Fibroblast of villous mesenchyme (primary cell): ENCODE measurements around the gene NAA16. TPM values are rescaled to one million over a fixed set of nuclear protein-coding genes. Genes with fewer than 3 reads are reported as not detected.

Experiments used
- DNase-seq: peaks from one replicate; pipeline ENCODE4 v3.0.0-alpha.2; 2010; ENCODE audit warnings: low read depth
- H3K4me3 ChIP-seq: 2 replicates; pipeline ENCODE4 v1.5.1; 2011; ENCODE audit warnings: low read depth, mild to moderate bottlenecking, low read length
- total RNA-seq: library from RNA; depleted of rRNA; stranded (reverse); fragments of >200 nt; gene quantifications from 2 replicates; pipeline ENCODE4 v1.2.3, GENCODE V29; 2012
- TF ChIP-seq, protein P1 (sequence below): IDR thresholded peaks from 2 replicates; pipeline ENCODE4 v1.5.1; 2012; ENCODE audit warnings: low read depth, mild to moderate bottlenecking, low read length; ENCODE audit not compliant: insufficient read depth

NAA16 gene
- total RNA-seq, 1 donor, result 24.2 TPM

DNA sequence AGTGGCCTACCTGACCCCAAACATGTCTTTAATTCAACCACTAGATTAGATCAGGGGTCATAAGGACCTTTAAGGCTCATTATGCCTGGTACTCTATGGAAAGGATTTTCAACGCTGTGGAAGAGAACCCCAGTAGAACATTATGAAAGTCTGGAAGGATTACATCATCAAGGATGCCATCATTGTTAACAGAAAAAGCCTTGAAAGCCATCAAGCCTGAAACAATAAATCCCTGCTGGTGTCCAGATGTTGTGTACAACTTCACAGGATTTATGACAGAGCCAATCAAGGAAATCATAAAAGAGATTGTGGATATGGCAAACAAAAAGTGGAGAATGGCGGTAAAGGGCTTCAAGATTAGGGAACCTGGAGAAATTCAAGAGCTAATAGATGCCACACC is 59.7 kb downstream of the NAA16 start:
- peak; percentile 53 for DNase-seq
- TF ChIP-seq, protein P1, sequence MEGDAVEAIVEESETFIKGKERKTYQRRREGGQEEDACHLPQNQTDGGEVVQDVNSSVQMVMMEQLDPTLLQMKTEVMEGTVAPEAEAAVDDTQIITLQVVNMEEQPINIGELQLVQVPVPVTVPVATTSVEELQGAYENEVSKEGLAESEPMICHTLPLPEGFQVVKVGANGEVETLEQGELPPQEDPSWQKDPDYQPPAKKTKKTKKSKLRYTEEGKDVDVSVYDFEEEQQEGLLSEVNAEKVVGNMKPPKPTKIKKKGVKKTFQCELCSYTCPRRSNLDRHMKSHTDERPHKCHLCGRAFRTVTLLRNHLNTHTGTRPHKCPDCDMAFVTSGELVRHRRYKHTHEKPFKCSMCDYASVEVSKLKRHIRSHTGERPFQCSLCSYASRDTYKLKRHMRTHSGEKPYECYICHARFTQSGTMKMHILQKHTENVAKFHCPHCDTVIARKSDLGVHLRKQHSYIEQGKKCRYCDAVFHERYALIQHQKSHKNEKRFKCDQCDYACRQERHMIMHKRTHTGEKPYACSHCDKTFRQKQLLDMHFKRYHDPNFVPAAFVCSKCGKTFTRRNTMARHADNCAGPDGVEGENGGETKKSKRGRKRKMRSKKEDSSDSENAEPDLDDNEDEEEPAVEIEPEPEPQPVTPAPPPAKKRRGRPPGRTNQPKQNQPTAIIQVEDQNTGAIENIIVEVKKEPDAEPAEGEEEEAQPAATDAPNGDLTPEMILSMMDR, result no peak
- no peak overlapping the region for H3K4me3 ChIP-seq

DNA sequence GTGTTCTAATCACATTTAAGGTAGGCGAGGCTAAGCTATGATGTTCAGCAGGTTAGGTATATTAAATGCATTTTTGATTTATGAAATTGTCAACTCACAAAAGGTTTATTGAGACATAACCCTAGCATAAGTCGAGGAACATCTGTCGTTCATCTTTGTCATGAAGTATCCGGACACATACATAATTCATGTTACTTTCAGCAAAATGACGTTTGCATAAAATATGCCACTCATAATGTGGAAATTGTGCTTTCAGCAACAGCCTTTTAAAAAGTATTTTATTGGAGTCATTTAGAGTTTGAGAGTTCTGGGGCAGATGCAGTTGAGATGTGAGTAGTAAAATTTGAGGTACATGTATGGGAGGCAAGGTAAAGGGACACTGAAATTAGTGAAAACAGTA is 66.4 kb downstream of the NAA16 start:
- DNase-seq, result no peak
- H3K4me3 ChIP-seq, result no peak overlapping the region
- TF ChIP-seq, protein P1, result no peak

DNA sequence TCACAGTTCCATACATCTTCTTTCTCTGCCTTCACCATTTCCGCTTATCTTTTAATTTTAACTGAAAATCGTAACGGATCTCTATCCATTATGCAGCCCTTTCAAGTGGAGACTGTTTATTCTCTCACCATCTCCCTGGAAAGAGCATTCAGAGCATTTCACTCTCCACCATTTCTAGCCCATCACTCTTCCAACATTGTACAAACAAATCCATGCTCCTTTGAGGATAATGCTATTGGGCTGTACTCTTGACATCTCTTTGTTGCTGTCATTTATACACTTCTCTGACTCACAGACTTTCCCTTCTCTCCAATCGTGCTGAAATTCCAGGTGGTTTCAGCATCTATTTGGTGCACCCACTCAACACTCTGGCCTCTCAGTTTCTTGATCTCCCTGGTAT is 71.4 kb downstream of the NAA16 start:
- TF ChIP-seq, protein P1, result no peak
- DNase-seq, result no peak

DNA sequence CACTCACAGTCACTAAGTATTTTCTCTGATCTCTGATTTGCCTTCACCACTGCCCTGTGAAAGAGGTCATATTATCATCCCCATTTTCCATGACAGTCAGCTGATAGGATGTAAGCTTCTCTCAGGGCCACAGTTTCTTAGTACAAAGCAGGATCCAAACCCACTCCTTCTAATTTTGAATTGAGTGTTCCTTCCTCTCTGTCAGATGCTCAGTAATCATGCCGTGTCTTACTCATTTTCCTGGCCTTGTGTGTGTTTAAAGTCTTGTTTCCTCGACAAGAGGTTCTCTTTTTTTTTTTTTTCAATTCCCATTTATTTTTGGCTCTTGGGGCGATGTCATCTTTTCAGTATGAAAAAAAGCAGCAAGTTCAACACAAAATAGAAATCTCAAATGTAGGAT is 72.3 kb downstream of the NAA16 start:
- TF ChIP-seq, protein P1, result no peak
- DNase-seq, result no peak
- H3K4me3 ChIP-seq, result no peak overlapping the region

More for the DNA sequence above, 71.4 kb downstream of the NAA16 start:
- H3K4me3 ChIP-seq, result no peak overlapping the region

DNA sequence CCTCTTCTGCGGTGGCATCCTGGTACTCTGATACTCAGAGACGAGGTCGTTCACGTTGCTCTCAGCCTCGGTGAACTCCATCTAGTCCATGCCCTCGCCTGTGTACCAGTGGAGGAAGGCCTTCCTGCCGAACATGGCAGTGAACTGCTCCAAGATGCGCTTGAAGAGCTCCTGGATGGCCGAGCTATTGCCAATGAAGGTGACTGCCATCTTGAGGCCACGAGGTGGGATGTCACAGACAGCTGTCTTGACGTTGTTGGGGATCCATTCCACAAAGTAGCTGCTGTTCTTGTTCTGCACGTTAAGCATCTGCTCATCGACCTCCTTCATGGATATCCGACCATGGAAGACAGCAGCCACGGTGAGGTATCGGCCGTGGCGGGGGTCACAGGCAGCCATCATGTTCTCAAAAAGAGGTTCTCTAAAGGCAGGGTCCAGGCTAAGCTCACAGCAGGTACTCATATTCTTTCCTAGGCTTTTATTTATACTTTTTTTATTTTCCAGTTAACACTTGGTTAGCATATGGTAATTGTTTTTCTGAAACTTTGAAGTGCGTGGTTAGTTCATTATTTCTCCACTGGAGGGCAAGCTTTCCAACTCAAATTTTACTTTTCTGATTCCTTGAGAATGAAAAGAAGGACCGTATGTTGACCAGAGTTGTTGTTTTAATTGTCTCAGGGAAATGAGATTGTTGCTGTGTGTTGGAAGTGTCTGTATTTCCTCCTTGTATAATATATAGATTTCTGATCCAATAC is 73.9 kb downstream of the NAA16 start:
- no peak overlapping the region for H3K4me3 ChIP-seq
- no peak for DNase-seq
- TF ChIP-seq, protein P1, result peak; percentile 56

DNA sequence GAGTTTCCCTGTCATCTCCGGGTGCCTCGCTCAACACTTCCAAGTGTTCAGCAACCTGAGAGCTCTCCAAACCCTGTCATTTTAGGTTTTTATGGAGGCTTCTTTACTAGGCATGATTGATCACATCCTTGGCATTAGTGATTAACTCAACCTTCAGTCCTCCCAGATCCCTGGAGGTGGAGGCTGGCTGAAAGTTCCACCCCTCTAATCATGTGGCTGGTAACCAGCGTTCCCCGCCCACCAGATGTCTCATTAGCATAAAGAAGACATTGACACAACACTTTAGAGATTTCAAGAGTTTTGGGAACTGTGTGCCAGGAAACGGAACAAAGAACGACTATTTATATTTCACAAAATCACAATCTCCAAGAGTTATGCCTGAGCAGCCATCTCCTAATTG is 75.1 kb downstream of the NAA16 start:
- H3K4me3 ChIP-seq, result no peak overlapping the region
- DNase-seq, result no peak
- TF ChIP-seq, protein P1, result no peak

DNA sequence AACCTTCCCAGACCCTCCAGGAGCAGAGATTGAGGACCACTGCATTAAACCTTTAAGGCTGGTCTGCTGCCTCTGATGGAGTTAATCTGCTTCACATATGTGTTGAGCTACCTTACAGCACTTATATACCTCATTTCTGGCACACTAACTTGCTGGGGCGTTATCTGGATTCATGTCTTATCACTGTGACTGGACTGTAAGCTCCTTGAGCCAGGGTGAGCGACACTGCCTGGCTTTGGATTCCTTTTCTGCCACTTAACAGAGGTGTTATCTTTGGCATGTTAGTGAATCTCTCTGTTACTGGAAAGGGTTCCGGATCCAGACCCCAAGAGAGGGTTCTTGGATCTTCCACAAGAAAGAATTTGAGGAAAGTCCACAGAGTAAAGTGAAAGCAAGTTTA is 76.5 kb downstream of the NAA16 start:
- no peak for DNase-seq
- TF ChIP-seq, protein P1, result no peak
- H3K4me3 ChIP-seq, result peak overlapping the region; percentile 22
